MM.1S (cell line): ENCODE data around the gene PIMREG.

Source experiments
- EZH2 ChIP-seq: fragments of 300-600 bp; sonication (generic); optimal IDR thresholded peaks from 2 replicates; pipeline ENCODE3; 2017; ENCODE audit warnings: low read depth, mild to moderate bottlenecking, antibody characterized with exemption, low read length, mixed read lengths
- EZH2phosphoT487 ChIP-seq: fragments of 300-600 bp; sonication (generic); IDR thresholded peaks from 2 replicates; pipeline ENCODE4 v1.6.1; 2018; ENCODE audit warnings: antibody characterized with exemption, low read length
- TF ChIP-seq, protein P1 (sequence below): fragments of 300-600 bp; sonication (generic); IDR thresholded peaks from 2 replicates; pipeline ENCODE4 v1.5.1; 2016; ENCODE audit warnings: antibody characterized with exemption, low read length, mixed read lengths

GRCh38 chr17:6477831-6478383 is 33.7 kb downstream of the PIMREG start:
- TF ChIP-seq, protein P1, sequence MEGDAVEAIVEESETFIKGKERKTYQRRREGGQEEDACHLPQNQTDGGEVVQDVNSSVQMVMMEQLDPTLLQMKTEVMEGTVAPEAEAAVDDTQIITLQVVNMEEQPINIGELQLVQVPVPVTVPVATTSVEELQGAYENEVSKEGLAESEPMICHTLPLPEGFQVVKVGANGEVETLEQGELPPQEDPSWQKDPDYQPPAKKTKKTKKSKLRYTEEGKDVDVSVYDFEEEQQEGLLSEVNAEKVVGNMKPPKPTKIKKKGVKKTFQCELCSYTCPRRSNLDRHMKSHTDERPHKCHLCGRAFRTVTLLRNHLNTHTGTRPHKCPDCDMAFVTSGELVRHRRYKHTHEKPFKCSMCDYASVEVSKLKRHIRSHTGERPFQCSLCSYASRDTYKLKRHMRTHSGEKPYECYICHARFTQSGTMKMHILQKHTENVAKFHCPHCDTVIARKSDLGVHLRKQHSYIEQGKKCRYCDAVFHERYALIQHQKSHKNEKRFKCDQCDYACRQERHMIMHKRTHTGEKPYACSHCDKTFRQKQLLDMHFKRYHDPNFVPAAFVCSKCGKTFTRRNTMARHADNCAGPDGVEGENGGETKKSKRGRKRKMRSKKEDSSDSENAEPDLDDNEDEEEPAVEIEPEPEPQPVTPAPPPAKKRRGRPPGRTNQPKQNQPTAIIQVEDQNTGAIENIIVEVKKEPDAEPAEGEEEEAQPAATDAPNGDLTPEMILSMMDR, result no peak
- TF ChIP-seq EZH2 (no peak), EZH2phosphoT487 (no peak)
